ENCODE results near the gene FAM107B. TPM values are rescaled to one million over a fixed set of nuclear protein-coding genes. Genes with fewer than 3 reads are reported as not detected.

Gene FAM107B
- total RNA-seq, 1 donor = 30.0 TPM

- H3K4me3 ChIP-seq (ENCODE audit: insufficient read depth, low read length) = no peak overlapping the region
- no peaks in the 10 kb centered on the region for H3K79me2 ChIP-seq (ENCODE audit: insufficient read depth, low read length)
- peaks cover 10% of the 10 kb centered on the region for H3K4me1 ChIP-seq (ENCODE audit: insufficient read depth, low read length)
- H4K20me1 ChIP-seq (ENCODE audit: insufficient read depth, low read length) = no peaks in the 10 kb centered on the region
- H3K4me2 ChIP-seq (ENCODE audit: insufficient read depth, low read length) = no peak overlapping the region
- TF ChIP-seq CTCF (IDR thresholded peaks at IDR 0.05; ENCODE audit: extremely low read depth, low read depth, low read length) = no peak
- peaks cover 7% of the 10 kb centered on the region for H3K27me3 ChIP-seq (ENCODE audit: insufficient read depth, low read length)
- no peaks in the 10 kb centered on the region for H3K9me3 ChIP-seq (ENCODE audit: low read depth, low read length)
- H3K36me3 ChIP-seq (ENCODE audit: insufficient read depth, low read length) = no peaks in the 10 kb centered on the region
- DNase-seq (ENCODE audit: insufficient read length, low spot score, missing footprints) = no peak
- no peak overlapping the region for H2AFZ ChIP-seq (ENCODE audit: low read length)
- H3K27ac ChIP-seq (ENCODE audit: low read depth, low read length) = no peak overlapping the region
Measured at GRCh38 chr10:14669576-14669975, 105.1 kb downstream of the FAM107B start.

GRCh38 chr10:14667781-14668180 is 106.9 kb downstream of the FAM107B start:
- H3K4me3 ChIP-seq (ENCODE audit: insufficient read depth, low read length) = no peak overlapping the region
- no peak for DNase-seq (ENCODE audit: insufficient read length, low spot score, missing footprints)
- no peak for TF ChIP-seq CTCF (IDR thresholded peaks at IDR 0.05; ENCODE audit: extremely low read depth, low read depth, low read length)
- no peak overlapping the region for H3K27ac ChIP-seq (ENCODE audit: low read depth, low read length)
- no peak overlapping the region for H3K4me2 ChIP-seq (ENCODE audit: insufficient read depth, low read length)
- no peaks in the 10 kb centered on the region for H4K20me1 ChIP-seq (ENCODE audit: insufficient read depth, low read length)
- no peaks in the 10 kb centered on the region for H3K9me3 ChIP-seq (ENCODE audit: low read depth, low read length)
- H3K4me1 ChIP-seq (ENCODE audit: insufficient read depth, low read length) = peaks cover 10% of the 10 kb centered on the region
- H3K27me3 ChIP-seq (ENCODE audit: insufficient read depth, low read length) = no peaks in the 10 kb centered on the region
- no peaks in the 10 kb centered on the region for H3K36me3 ChIP-seq (ENCODE audit: insufficient read depth, low read length)
- no peak overlapping the region for H2AFZ ChIP-seq (ENCODE audit: low read length)
- no peaks in the 10 kb centered on the region for H3K79me2 ChIP-seq (ENCODE audit: insufficient read depth, low read length)

GRCh38 chr10:14667280-14667679 is 107.4 kb downstream of the FAM107B start:
- H2AFZ ChIP-seq (ENCODE audit: low read length) = no peak overlapping the region
- no peaks in the 10 kb centered on the region for H3K9me3 ChIP-seq (ENCODE audit: low read depth, low read length)
- no peaks in the 10 kb centered on the region for H3K79me2 ChIP-seq (ENCODE audit: insufficient read depth, low read length)
- H3K4me2 ChIP-seq (ENCODE audit: insufficient read depth, low read length) = no peak overlapping the region
- H3K4me3 ChIP-seq (ENCODE audit: insufficient read depth, low read length) = no peak overlapping the region
- peaks cover 10% of the 10 kb centered on the region for H3K4me1 ChIP-seq (ENCODE audit: insufficient read depth, low read length)
- DNase-seq (ENCODE audit: insufficient read length, low spot score, missing footprints) = no peak
- no peak overlapping the region for H3K27ac ChIP-seq (ENCODE audit: low read depth, low read length)
- TF ChIP-seq CTCF (IDR thresholded peaks at IDR 0.05; ENCODE audit: extremely low read depth, low read depth, low read length) = no peak
- H3K36me3 ChIP-seq (ENCODE audit: insufficient read depth, low read length) = no peaks in the 10 kb centered on the region
- H3K27me3 ChIP-seq (ENCODE audit: insufficient read depth, low read length) = no peaks in the 10 kb centered on the region
- H4K20me1 ChIP-seq (ENCODE audit: insufficient read depth, low read length) = no peaks in the 10 kb centered on the region

GRCh38 chr10:14665865-14666857 is 108.5 kb downstream of the FAM107B start:
- no peak for DNase-seq (ENCODE audit: insufficient read length, low spot score, missing footprints)
- no peak overlapping the region for H3K4me3 ChIP-seq (ENCODE audit: insufficient read depth, low read length)
- peaks cover 10% of the 10 kb centered on the region for H3K4me1 ChIP-seq (ENCODE audit: insufficient read depth, low read length)
- H3K36me3 ChIP-seq (ENCODE audit: insufficient read depth, low read length) = no peaks in the 10 kb centered on the region
- TF ChIP-seq CTCF (IDR thresholded peaks at IDR 0.05; ENCODE audit: extremely low read depth, low read depth, low read length) = no peak
- no peaks in the 10 kb centered on the region for H3K9me3 ChIP-seq (ENCODE audit: low read depth, low read length)
- H2AFZ ChIP-seq (ENCODE audit: low read length) = no peak overlapping the region
- no peaks in the 10 kb centered on the region for H4K20me1 ChIP-seq (ENCODE audit: insufficient read depth, low read length)
- H3K4me2 ChIP-seq (ENCODE audit: insufficient read depth, low read length) = no peak overlapping the region
- H3K79me2 ChIP-seq (ENCODE audit: insufficient read depth, low read length) = no peaks in the 10 kb centered on the region
- no peaks in the 10 kb centered on the region for H3K27me3 ChIP-seq (ENCODE audit: insufficient read depth, low read length)
- H3K27ac ChIP-seq (ENCODE audit: low read depth, low read length) = no peak overlapping the region

Measured in osteoblast (primary cell).